ENCODE data around the gene TEFM. TPM values are rescaled to one million over a fixed set of nuclear protein-coding genes. Genes with fewer than 3 reads are reported as not detected.
A peak's percentile ranks its signal among the peaks of the same experiment; 100 is the strongest.

TEFM gene
- total RNA-seq, 2 experiments from 2014 or later = 14.8 to 14.9 TPM

DNA sequence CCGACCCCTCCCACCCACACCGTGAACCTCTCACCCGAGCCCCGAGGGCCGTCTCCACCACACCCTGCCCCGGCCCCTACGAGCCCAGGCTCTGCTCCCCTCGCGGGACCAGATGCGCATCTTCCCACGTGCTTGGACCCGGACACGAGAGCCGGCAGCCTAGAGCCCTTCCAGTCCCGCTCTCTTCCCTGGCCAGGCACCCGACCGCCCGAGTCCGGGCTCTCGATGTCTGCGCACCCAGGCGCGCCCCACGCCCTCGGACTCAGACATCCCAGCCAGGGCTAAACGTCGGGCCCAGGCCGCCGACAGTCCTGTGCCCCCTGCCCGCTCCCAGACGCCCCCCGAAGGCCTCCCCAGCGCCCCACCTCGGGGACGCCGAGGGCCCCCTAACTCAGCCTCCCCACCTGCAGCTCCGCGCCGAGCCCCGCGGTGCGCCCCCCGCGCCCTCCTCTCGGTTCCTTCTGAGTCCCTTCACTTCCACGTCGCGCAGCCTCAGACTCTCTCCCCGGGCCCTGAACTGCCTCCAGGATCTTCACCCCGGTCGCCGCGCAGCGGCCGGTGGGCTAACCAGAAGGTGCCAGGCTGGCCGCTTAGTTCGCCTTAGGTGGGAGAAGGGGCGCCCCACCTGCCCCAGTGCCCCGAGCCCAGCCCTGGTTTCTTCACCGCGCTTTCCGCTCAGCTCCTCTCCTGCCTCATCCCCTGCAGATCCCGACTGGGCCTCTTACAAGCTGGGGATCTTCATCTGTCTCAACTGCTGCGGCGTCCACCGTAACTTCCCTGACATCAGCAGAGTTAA lies 16.4 kb upstream of the TEFM start:
- Histone ChIP-seq H2AFZ (ENCODE audit: low read length) (no peak overlapping the region), H3K36me3 (ENCODE audit: insufficient read depth, low read length) (no peaks in the 10 kb centered on the region), H4K20me1 (ENCODE audit: insufficient read depth, low read length) (no peaks in the 10 kb centered on the region), H3K79me2 (ENCODE audit: insufficient read depth, low read depth, low read length) (no peaks in the 10 kb centered on the region), H3K27ac (ENCODE audit: low read depth, low read length, poor library complexity, severe bottlenecking) (no peak overlapping the region), H3K9me2 (ENCODE audit: insufficient read depth, low read length) (no peaks in the 10 kb centered on the region), H3K9me3 (ENCODE audit: low read length) (no peaks in the 10 kb centered on the region), H3K4me3 (ENCODE audit: low read depth, low read length, poor library complexity, severe bottlenecking) (no peak overlapping the region), H3K4me1 (ENCODE audit: insufficient read depth, low read length, poor library complexity, severe bottlenecking) (peaks cover 7% of the 10 kb centered on the region), H3K4me2 (ENCODE audit: low read length) (peak overlapping the region; percentile 79; the same call in 1 of the 2 replicates)
- no peak; the same call in 1 of the 2 replicates for TF ChIP-seq EZH2phosphoT487 (IDR thresholded peaks at IDR 0.05; ENCODE audit: borderline replicate concordance, low read depth, low read length)
- TF ChIP-seq, protein P1, sequence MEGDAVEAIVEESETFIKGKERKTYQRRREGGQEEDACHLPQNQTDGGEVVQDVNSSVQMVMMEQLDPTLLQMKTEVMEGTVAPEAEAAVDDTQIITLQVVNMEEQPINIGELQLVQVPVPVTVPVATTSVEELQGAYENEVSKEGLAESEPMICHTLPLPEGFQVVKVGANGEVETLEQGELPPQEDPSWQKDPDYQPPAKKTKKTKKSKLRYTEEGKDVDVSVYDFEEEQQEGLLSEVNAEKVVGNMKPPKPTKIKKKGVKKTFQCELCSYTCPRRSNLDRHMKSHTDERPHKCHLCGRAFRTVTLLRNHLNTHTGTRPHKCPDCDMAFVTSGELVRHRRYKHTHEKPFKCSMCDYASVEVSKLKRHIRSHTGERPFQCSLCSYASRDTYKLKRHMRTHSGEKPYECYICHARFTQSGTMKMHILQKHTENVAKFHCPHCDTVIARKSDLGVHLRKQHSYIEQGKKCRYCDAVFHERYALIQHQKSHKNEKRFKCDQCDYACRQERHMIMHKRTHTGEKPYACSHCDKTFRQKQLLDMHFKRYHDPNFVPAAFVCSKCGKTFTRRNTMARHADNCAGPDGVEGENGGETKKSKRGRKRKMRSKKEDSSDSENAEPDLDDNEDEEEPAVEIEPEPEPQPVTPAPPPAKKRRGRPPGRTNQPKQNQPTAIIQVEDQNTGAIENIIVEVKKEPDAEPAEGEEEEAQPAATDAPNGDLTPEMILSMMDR (conservative IDR thresholded peaks at IDR 0.05; ENCODE audit: low read length) = no peak
- CTCF ChIA-PET (ENCODE audit: unreplicated experiment) = no interaction called here
- no TSS peak for BruUV-seq (replicated peaks)
- DNase-seq (ENCODE audit: low spot score) = no peak
- POLR2A ChIA-PET = no interaction called here
- intact Hi-C loops (cut with micrococcal nuclease; ENCODE audit: unreplicated experiment) = no loop called here

DNA sequence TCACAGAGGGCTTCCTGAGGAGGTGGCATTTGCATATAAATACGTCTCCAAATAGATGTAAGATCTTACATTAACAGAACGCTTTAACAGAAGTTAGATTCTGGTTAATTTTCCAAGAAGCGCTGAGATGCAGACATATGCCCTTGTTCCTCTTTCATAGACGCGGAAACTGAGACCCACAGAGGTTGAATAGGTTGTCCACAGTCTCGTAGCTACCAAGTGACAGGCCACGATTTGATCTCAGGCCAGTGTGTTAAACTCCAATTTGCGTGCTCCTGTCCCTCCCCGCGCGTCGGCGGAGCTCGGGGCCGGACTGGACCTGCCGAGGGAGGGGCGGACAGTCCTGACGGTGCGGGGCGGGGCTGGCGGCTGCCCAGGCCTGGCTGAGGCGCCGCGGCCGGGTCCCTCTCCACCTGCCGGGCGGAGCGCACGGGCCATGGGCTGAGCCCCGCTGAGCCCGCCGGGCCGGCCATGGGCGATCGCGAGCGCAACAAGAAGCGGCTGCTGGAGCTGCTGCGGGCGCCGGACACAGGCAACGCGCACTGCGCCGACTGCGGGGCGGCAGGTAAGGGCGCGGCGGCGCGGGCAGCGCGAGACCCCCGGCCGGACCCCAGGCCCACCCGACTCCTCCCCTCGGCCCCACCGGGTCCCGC lies 15.6 kb upstream of the TEFM start, which contains the start of gene ADAP2:
Gene ADAP2 (plus strand): TSS at position 402 of the 653 bp plus-strand sequence. CDS start 70 bp downstream, at position 472.
- CTCF ChIA-PET (ENCODE audit: unreplicated experiment) = no interaction called here
- H2AFZ ChIP-seq (ENCODE audit: low read length) = no peak within 1 kb of the TSS
- DNase-seq (ENCODE audit: low spot score) = peak; percentile 27

More for the DNA sequence above, 15.6 kb upstream of the TEFM start, which contains the start of gene ADAP2:
- Histone ChIP-seq H3K36me3 (ENCODE audit: insufficient read depth, low read length) (no peaks in the 10 kb centered on the region), H3K4me1 (ENCODE audit: insufficient read depth, low read length, poor library complexity, severe bottlenecking) (peaks cover 7% of the 10 kb centered on the region), H3K27ac (ENCODE audit: low read depth, low read length, poor library complexity, severe bottlenecking) (no peak within 1 kb of the TSS), H3K4me3 (ENCODE audit: low read depth, low read length, poor library complexity, severe bottlenecking) (peak within 1 kb of the TSS; percentile 41), H3K9me2 (ENCODE audit: insufficient read depth, low read length) (no peaks in the 10 kb centered on the region), H4K20me1 (ENCODE audit: insufficient read depth, low read length) (no peaks in the 10 kb centered on the region), H3K4me2 (ENCODE audit: low read length) (peak within 1 kb of the TSS; percentile 79), H3K79me2 (ENCODE audit: insufficient read depth, low read depth, low read length) (no peaks in the 10 kb centered on the region), H3K9me3 (ENCODE audit: low read length) (no peaks in the 10 kb centered on the region)
- BruUV-seq (replicated peaks) = no TSS peak
- intact Hi-C loops (cut with micrococcal nuclease; ENCODE audit: unreplicated experiment) = no loop called here
- POLR2A ChIA-PET = no interaction called here
- no peak for TF ChIP-seq EZH2phosphoT487 (IDR thresholded peaks at IDR 0.05; ENCODE audit: borderline replicate concordance, low read depth, low read length)
- TF ChIP-seq, protein P1 (conservative IDR thresholded peaks at IDR 0.05; ENCODE audit: low read length) = no peak
